DMS53 (cell line): Measurements from ENCODE around the gene TRDN.

Source experiments
- DNase-seq: peaks from one replicate; lab custom pipeline; 2025; lab: John Stamatoyannopoulos, UW

The TRDN gene

DNA sequence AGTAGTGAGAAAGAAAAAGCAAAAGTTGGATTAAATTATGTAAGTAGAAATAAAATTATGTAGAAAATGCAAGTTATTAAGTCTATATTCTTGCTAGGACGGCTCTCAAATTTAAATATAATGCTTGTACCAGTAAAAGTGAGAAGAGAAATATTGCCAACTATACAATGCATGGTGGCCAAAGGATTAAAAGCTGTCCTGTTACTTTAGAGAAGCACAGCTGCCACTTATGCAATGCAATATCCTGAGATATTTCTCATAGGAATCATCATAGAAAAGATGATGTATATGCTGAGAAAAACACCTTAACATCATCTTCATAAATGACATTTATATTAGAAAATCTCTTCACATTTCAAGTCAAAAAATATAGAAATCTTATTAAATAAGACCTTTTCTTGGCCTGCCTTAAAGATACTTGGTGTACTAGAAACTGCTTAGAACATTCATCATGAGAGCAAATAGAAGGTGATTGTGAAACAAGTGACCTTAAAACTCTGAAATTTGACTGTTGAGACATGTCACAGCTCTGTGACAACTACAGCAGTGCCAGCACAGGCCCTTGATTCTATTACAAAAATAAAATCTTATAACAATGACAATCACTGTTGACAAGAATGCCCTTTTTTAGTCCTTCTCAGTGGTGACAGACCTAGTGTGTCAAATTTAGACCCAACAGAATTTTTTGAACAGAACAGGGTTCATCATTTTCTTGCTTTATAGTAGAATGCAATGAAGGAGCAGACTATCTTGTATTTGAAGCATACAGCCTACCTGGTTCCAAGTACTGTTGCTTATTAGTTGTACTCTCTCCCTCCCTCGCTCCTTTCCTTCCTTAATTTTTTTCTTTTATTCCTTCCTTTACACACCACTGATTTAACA lies 467.6 kb downstream of the TRDN start:
- DNase-seq = no peak

DNA sequence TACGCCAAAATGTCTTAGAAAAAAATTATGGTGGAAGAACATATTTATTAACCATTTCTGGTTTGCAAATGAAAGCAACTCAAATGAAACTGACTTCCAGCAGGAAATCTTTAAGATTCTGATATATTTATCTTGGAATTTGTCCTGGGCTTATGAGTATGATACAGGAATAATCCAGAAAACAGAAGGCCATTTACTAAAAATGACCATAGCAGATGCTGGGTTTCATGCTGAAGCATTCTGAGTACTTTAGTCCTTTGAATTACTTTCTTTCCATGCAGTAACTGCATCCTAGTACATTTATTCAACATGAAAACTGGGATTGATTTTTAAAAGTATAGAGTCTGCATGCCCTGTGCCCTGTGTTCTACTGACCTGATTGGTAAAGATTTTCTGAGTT lies 468.3 kb downstream of the TRDN start:
- DNase-seq = no peak
